Mucosa of stomach (tissue), 1 donor: ENCODE measurements around the gene ZNF335.
"Not testable (repeated sequence)": the region's sequence is repeated elsewhere in the genome, so short reads cannot be mapped to it uniquely, and the experiment has no call there.

ENCODE experiments used
- H3K27me3 ChIP-seq: one replicate; pipeline ENCODE4 v1.7.0; 2013; ENCODE audit warnings: mild to moderate bottlenecking, low read length; ENCODE audit not compliant: control insufficient read depth, insufficient read depth
- H3K36me3 ChIP-seq: one replicate; pipeline ENCODE4 v1.7.0; 2013; ENCODE audit warnings: low read length; ENCODE audit not compliant: control insufficient read depth, insufficient read depth
- H3K4me1 ChIP-seq: one replicate; pipeline ENCODE4 v1.7.0; 2013; ENCODE audit warnings: mild to moderate bottlenecking, low read length; ENCODE audit not compliant: control insufficient read depth, insufficient read depth
- H3K4me3 ChIP-seq: one replicate; pipeline ENCODE4 v1.7.0; 2013; ENCODE audit warnings: low read length
- H3K9ac ChIP-seq: one replicate; pipeline ENCODE4 v1.7.0; 2013; ENCODE audit warnings: mild to moderate bottlenecking, low read length, moderate library complexity
- H3K9me3 ChIP-seq: one replicate; pipeline ENCODE4 v1.7.0; 2013; ENCODE audit warnings: mild to moderate bottlenecking, low read length, moderate library complexity; ENCODE audit not compliant: control insufficient read depth
- donor health status: Pancreatic carcinoma.

Gene ZNF335

DNA sequence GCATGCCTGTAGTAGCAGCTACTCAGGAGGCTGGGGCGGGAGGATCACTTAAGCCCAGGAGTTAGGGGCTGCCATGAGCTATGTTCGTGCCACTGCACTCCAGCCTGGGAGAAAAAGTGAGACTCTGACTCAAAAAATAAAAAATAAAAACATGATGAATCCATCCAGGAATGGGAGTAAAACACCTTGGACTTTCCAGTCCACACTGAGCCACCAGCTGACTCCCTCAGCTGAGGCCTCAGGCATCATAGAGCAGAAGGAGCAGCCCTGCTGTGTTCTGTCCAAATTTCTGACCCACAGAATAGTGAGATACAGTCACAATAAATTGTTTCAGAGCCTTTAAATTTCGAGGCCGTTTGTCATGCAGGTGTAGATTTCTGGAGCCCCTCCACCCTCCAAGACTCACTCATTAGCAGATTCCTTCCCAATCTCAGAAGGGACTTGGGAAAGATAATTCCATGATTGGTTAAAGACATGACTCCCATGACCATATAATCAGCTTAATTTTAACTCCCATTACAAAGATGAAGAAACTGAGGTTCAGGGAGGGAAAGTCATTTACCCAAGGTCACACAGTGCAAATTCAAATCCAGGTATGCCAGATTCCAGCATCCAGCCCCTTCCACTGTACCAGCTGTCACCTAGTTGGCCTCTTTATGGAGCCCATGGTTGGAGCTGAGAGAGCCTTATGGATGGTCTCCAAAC, 27.7 kb upstream of the ZNF335 start:
- Histone ChIP-seq H3K4me1 (no peaks in the 10 kb centered on the region), H3K4me3 (no peak overlapping the region), H3K27me3 (peaks cover 30% of the 10 kb centered on the region), H3K9ac (no peak overlapping the region), H3K36me3 (no peaks in the 10 kb centered on the region), H3K9me3 (no peaks in the 10 kb centered on the region)

DNA sequence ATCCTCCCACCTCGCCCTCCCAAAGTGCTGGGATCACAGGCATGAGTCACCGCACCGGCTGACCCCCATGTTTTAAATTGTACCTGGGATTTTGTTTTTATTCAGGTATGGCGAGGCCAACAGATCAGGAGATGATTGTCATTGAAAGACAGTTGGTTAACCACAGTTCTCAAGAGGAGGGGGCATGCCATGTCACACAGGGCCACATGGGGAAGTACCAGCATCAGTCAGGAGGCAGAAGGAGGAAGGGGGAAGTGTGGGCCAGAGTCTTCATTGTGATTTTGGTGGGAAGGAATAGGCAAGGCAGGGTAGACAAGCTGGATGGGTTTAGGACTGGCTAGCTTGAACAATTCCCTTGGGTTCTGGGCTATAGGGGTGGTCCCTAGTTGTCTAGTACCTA, 26.8 kb upstream of the ZNF335 start:
- peaks cover 2% of the 10 kb centered on the region for H3K4me1 ChIP-seq
- H3K9ac ChIP-seq: no peak overlapping the region
- H3K36me3 ChIP-seq: no peaks in the 10 kb centered on the region
- H3K27me3 ChIP-seq: peaks cover 30% of the 10 kb centered on the region
- H3K4me3 ChIP-seq: no peak overlapping the region
- no peaks in the 10 kb centered on the region for H3K9me3 ChIP-seq

DNA sequence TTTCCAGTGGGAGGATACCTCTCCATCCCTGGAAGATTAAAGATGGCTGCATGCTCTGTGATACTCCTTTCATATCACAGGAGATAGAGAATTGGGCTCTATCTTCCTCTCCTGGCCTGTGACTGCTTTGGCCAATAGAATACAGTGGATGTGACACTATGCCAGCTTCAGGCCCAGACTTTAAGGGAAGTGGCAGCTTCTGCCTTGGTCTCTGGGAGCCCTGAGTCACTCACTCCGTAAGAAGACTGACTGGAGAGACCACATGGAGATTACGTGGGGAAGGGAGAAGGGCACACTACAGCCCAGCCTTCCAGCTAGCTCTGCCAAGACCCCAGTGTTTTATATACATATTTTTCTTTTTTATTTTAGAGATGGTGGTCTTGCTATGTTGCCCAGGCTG, 26.3 kb upstream of the ZNF335 start:
- no peaks in the 10 kb centered on the region for H3K36me3 ChIP-seq
- peaks cover 6% of the 10 kb centered on the region for H3K4me1 ChIP-seq
- H3K9me3 ChIP-seq: no peaks in the 10 kb centered on the region
- peaks cover 30% of the 10 kb centered on the region for H3K27me3 ChIP-seq
- no peak overlapping the region for H3K4me3 ChIP-seq
- no peak overlapping the region for H3K9ac ChIP-seq

- Histone ChIP-seq H3K4me1 (peaks cover 10% of the 10 kb centered on the region), H3K36me3 (no peaks in the 10 kb centered on the region), H3K9ac (no peak overlapping the region), H3K9me3 (no peaks in the 10 kb centered on the region), H3K4me3 (no peak overlapping the region), H3K27me3 (peaks cover 30% of the 10 kb centered on the region)
These were observed 25.2 kb upstream of the ZNF335 start for GRCh38 chr20:45997187-45997586.

DNA sequence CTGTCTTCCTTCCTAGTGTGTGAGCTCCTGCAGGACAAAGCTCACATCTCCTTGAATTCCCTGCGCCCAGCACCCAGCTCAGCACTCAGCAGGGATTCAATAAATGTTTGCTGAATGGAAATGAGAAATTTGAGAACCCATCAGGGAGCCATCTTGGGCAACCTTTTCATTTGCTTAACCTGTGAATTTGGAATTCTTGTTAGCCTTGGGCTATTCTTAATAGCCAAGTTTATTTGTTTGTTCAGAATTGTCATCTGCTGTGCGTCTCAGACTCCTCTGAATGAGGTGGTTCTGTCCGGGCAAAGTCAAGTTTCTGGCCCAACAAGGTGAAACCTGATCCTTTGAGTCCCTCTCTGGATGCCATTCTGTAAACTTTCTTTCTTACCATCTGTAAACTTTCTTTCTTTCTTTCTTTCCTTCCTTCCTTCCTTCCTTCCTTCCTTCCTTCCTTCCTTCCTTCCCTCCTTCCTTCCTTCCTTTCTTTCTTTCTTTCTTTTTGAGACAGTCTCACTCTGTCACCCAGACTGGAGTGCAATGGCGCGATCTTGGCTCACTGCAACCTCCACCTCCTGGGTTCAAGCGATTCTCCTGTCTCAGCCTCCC, 23.6 kb upstream of the ZNF335 start:
- peaks cover 29% of the 10 kb centered on the region for H3K27me3 ChIP-seq
- peaks cover 10% of the 10 kb centered on the region for H3K4me1 ChIP-seq
- not testable (repeated sequence) for H3K9ac ChIP-seq, H3K4me3 ChIP-seq, H3K9me3 ChIP-seq, H3K36me3 ChIP-seq

- no peak overlapping the region for H3K4me3 ChIP-seq
- peaks cover 10% of the 10 kb centered on the region for H3K4me1 ChIP-seq
- peaks cover 23% of the 10 kb centered on the region for H3K27me3 ChIP-seq
- H3K9me3 ChIP-seq: no peaks in the 10 kb centered on the region
- H3K9ac ChIP-seq: no peak overlapping the region
- no peaks in the 10 kb centered on the region for H3K36me3 ChIP-seq
These were observed 22.9 kb upstream of the ZNF335 start for GRCh38 chr20:45994761-45995493.

GRCh38 chr20:45993197-45993951, 21.4 kb upstream of the ZNF335 start:
- H3K36me3 ChIP-seq: no peaks in the 10 kb centered on the region
- H3K9ac ChIP-seq: no peak overlapping the region
- peaks cover 24% of the 10 kb centered on the region for H3K27me3 ChIP-seq
- H3K9me3 ChIP-seq: no peaks in the 10 kb centered on the region
- H3K4me3 ChIP-seq: no peak overlapping the region
- peaks cover 10% of the 10 kb centered on the region for H3K4me1 ChIP-seq

GRCh38 chr20:45991616-45992015, 19.6 kb upstream of the ZNF335 start:
- no peak overlapping the region for H3K4me3 ChIP-seq
- peaks cover 7% of the 10 kb centered on the region for H3K27me3 ChIP-seq
- peaks cover 10% of the 10 kb centered on the region for H3K4me1 ChIP-seq
- no peak overlapping the region for H3K9ac ChIP-seq
- H3K9me3 ChIP-seq: no peaks in the 10 kb centered on the region
- H3K36me3 ChIP-seq: no peaks in the 10 kb centered on the region

DNA sequence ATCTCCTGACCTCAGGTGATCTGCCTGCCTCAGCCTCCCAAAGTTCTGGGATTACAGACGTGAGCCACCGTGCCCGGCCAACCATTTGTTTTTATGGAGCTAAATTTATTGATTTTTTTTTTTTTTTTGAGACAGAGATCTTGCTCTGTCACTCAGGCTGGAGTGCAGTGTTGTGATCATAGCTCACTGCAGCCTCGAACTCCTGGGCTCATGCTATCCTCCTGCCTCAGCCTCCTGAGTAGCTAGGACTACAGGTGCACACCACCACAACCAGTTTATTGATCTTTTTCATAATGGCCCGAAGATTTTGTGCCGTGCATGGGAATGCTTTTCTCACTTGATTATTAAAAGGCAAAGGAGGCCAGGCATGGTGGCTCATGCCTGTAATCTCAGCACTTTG, 16.8 kb upstream of the ZNF335 start:
- H3K36me3 ChIP-seq, H3K9me3 ChIP-seq, H3K4me1 ChIP-seq, H3K4me3 ChIP-seq, H3K9ac ChIP-seq, H3K27me3 ChIP-seq: not testable (repeated sequence)

GRCh38 chr20:45987108-45987780, 15.2 kb upstream of the ZNF335 start:
- Histone ChIP-seq H3K27me3 (peaks cover 9% of the 10 kb centered on the region), H3K4me1 (no peaks in the 10 kb centered on the region)

GRCh38 chr20:45985573-45985972, 13.6 kb upstream of the ZNF335 start:
- H3K27me3 ChIP-seq: peaks cover 9% of the 10 kb centered on the region
- H3K9ac ChIP-seq: no peak overlapping the region
- no peaks in the 10 kb centered on the region for H3K4me1 ChIP-seq
- no peaks in the 10 kb centered on the region for H3K36me3 ChIP-seq
- H3K9me3 ChIP-seq: no peaks in the 10 kb centered on the region
- H3K4me3 ChIP-seq: no peak overlapping the region

More at GRCh38 chr20:45987108-45987780, 15.2 kb upstream of the ZNF335 start:
- Histone ChIP-seq H3K36me3 (no peaks in the 10 kb centered on the region), H3K9ac (no peak overlapping the region), H3K9me3 (no peaks in the 10 kb centered on the region), H3K4me3 (no peak overlapping the region)
